HG03520 (cell line): ENCODE measurements around the gene SYTL5.

Source experiments
- ATAC-seq: cut with Tn5 transposase; IDR thresholded peaks from one replicate; pipeline ENCODE4 v1.9.1; 2021; ENCODE audit warnings: mild to moderate bottlenecking, moderate library complexity; ENCODE audit not compliant: unreplicated experiment

Gene SYTL5

DNA sequence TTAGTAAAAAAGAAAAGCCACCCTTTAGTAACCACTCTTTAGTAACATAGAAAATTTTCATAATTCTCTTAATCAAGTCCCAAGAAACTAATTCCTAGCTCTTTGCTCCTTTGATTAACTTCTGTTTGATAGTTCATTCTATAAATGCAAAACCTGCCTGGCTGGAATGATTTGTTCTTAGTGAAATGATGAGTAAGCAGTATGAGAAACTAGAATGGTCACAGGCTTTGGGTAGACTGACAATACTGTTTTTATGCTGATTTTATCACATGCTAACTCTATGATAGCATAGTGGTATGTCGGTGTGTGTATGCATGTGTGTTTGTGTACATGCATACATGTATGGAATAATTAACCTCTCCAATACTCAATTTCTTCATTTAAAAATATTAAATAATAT, 81.2 kb downstream of the SYTL5 start:
- ATAC-seq, result no peak

DNA sequence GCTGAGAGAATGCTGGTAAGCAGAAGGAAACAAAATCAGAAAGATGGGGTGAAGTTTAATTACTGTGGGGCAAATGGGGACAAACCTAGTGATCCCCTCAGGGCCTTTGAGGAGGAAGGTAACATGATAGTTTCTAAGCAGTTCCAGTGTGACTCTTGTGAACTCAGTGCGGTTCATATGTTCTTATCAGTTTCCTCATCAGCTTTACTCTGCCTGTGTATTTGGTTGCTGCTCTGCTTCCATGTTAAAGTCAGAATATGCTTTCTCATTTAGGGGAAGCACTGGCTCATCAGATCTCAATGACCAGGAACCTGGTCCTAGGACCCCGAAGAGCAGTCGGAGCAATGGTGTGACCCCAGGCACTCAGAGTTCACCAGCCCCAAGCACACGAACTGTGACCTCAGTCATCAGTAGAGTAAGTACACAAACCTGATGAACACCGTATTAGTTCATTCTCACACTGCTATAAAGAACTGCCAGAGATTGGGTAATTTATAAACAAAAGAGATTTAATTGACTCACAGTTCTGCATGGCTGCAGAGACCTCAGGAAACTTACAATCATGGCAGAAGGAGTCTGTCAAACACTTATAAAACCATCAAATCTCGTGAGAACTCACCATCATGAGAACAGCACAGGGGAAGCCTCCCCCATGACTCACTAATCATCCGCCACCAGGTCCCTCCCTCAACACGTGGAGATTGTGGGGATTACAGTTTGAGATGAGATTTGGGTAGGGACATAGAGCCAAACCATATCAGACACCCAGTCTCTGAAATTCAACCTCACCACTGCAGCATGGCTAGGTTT, 83.0 kb downstream of the SYTL5 start:
- ATAC-seq, result no peak

DNA sequence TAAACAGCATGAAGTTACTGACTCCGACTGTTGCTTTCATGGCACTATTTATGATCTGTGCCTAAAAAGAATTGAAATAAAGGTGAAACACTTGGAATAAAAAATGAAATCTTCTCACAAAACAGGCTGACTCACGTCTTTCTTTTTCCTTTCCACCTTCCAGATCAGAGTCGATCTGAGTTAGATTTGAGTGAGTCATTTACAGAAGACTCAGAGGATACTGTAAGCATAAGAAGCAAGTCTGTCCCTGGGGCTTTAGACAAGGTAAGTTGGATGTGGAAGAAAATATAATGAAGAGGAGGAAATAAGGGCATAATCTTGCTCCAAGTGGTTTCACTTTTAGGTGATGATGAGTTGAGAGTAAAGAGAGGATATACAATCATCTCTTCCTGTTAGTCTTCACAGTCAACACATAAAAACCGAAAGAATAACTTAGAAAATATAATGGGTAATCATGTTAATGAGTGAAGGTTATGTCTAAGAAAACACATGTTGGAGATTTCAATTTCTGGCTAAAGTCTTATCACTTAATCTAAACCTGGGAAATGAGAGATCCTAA, 89.7 kb downstream of the SYTL5 start:
- ATAC-seq, result no peak

- no peak for ATAC-seq
Measured at GRCh38 chrX:38099688-38100087, 93.3 kb downstream of the SYTL5 start.

- ATAC-seq, result no peak
Measured at GRCh38 chrX:38102240-38102639, 95.9 kb downstream of the SYTL5 start.

- no peak for ATAC-seq
Measured at GRCh38 chrX:38102875-38103274, 96.5 kb downstream of the SYTL5 start.

GRCh38 chrX:38103857-38104812, 97.8 kb downstream of the SYTL5 start:
- ATAC-seq, result peak; percentile 78

- ATAC-seq, result no peak
Measured at GRCh38 chrX:38105216-38105725, 98.9 kb downstream of the SYTL5 start.

- ATAC-seq, result no peak
Measured at GRCh38 chrX:38106991-38107655, 100.8 kb downstream of the SYTL5 start.

DNA sequence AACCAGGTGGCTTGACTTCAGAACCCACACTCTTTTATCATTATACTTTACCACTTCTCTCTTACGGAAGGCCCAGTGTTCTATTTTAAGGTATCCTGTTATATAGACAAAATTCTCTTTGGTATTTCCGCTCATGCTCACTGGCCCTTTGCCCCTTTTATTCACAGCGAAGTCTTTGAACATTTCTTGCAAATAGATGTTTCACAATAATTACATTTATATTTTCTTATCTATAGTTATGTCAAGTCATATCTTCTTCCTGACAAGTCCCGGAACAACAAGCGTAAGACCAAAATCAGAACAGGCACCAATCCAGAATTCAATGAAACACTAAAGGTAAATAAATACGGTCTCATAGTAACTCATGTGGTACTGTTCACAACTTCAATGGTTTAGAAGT, 102.0 kb downstream of the SYTL5 start:
- ATAC-seq, result no peak

DNA sequence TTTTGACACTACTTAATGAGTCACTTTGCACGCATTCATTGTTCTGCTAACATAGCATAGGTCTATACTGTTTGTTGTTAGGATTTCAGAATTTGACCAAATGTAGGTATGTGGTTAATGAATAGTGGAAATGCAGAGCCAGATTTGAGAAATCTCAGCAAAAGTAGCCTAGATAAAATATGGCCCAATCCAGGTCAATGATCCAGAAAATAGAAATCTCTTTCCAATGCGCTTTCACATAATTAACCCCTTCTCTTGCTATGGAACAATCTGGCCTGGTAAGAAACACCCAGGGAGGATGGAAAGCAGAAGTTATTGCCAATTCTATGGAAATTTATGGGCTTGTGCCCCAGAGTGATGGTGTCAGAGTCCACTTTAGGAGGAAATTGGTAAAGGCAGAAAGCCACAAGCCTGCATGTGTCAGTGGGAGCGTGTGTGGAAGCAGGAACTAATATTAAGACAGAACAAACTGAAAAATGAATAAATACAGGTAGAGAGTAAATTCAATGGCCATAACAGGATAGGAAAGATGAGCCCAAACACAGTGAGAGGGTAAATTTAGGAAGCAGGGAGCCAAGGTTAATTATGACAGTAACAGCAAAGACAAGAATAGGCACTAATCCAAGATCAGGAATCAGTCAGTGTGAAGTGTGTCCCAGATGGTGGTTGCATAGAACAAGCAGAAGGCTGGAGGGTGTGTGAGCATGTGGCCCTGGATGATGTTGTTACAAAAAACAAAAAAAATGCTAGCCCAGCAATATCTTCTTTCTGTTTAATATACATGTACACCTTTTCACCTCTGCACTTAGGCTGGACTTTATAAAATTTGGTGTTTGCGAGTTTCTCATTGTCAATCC, 102.9 kb downstream of the SYTL5 start:
- ATAC-seq, result no peak

DNA sequence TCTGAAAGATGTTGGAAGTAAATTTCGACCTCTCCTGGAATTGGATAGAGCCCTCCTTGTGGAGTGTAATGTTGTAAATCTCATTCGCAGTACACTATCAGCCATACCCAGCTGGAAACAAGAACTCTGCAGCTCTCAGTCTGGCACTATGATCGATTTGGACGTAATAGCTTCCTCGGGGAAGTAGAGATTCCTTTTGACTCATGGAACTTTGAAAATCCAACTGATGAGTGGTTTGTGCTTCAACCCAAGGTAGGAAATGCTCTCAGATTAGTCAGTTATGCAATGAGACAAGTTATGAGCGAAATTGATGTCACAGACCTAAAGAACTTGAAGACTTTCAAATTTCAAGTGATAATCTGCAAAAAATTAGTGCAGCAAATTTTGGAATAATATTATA, 103.9 kb downstream of the SYTL5 start:
- no peak for ATAC-seq

DNA sequence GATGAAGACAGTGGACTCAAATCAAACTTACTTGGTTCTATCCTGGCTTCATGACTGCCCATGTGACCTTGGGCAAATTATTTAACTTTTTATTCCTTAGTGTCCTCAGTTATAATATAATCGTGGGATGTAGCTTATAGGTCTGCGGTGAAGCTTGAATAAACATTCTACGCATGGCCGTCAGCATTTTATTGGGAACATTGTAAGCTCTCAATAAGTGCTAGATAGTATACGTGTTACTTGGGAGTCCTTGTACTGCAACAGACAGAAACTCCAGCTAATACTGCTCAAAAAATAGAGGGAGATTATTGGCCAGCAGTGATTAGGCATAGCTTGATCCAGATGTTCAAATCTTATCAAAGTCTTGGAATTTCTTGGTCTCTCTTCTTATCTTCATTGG, 104.8 kb downstream of the SYTL5 start:
- ATAC-seq, result no peak

DNA sequence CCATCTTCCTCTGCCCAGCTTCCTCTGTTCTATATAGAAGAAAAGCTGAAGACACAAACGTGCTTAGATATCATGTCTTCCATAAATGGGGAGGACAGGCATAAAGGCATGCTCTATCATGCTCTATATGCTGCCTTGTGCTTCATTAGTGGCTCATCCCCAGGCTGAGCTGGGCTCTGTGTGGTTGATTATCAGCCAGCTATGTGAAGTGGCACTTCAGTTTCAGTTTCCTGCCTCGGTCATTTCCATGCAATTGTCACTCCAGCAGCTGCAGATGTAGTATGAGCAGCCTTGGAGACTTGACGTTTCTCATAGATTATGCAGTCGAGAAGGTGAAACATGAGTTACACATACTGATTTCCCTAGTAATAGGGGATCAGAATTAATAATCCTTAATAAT, 106.2 kb downstream of the SYTL5 start:
- ATAC-seq, result no peak

GRCh38 chrX:38116706-38117105, 110.4 kb downstream of the SYTL5 start:
- ATAC-seq, result no peak

DNA sequence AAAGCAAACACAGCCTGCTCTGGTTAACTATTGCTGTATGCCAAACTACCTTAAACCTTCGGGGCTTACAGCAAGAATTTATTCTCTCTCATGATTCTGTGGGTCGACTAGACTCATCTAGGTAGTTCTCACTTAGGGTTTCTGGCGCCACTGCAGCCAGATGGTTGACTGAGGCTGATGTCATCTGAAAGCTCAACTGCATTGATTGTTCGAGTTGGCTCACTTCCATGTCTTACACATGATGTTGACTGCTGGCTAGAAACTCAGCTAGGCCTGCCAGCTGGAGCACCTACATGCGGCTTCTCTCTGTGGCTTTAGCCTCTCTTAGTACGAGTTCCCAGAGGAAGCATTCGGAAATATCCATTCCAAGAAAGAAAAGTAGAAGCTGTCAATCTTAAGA, 111.1 kb downstream of the SYTL5 start:
- no peak for ATAC-seq

DNA sequence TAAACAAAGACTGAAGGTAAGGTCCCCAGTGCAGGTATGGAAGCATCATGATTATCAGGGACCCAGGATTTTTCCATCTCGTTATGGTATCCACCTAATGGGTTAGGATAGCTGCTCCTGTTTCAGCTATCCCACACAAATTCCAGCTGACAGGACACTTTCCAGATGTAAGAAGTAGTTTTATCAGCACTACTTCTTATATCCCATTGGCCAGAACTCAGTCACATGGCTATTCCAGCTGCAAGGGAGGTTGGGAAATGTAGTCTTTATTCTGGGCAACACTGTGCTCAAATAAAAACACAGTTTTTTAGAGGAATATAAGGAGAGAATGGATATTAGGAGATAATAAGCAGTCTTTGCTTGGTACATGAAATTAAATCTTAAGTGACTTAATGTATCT, 117.6 kb downstream of the SYTL5 start:
- ATAC-seq, result no peak

DNA sequence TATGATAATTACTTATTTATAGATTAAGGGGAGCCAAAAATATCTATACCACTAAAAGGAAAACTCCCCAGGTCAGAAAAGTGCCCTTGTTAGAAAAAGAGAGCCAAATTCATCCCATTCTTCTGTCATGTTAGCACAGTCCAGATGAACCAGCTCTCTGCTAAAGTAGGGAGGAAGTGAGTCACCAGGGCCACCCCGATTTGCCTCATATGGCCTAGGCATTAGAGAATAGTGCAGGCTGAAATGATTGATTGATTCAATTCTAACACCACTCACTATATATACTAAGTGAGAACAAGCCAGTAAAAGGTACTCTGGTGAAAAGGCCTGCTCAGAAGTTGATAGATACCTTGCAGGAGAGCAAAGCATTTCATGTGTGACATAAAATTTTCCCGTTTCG, 119.8 kb downstream of the SYTL5 start:
- ATAC-seq, result no peak

DNA sequence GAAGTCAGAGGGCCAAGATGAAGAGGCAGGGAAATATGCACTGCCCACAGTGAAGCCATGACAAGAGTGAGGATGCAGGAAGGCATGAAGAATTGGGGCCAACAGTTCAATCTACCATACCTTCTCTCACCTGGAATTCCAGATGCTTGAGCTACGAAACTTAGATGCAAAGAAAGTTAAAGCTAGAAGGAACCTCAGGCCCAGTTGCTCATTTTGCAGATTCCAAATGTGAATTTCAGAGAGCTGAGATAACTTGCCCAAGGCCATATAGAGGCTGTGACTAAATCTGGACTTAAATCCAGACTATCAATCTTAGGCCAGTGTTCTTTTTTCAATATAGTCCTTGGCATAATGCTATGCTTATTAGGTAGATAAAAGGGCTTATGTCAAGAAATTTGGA, 121.6 kb downstream of the SYTL5 start:
- ATAC-seq, result no peak

DNA sequence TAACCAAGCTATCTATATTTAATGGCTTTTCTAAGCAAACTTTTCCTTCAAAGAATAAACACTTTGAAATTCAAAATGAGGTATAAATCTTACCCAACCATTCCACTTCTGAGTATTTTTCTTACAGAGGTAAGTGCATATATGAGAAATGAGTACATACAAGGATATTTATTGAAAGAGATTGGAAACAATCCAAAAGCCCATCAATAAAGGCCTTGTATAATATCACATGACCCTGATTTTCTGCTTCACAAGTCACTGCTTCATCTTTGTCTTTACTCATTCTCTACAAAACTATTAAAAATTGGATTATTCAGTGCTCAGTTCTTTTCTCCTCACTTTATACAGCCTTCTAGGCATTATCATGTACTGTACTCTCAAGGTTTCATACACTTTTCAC, 123.0 kb downstream of the SYTL5 start:
- ATAC-seq, result no peak
